HG02981 (cell line): ENCODE measurements around the gene VOPP1.
"Not testable (repeated sequence)": the region's sequence is repeated elsewhere in the genome, so short reads cannot be mapped to it uniquely, and the experiment has no call there.

Experiments
- ATAC-seq: cut with Tn5 transposase; IDR thresholded peaks from one replicate; pipeline ENCODE4 v1.9.1; 2021; ENCODE audit warnings: mild to moderate bottlenecking, moderate library complexity; ENCODE audit not compliant: unreplicated experiment

The VOPP1 gene

DNA sequence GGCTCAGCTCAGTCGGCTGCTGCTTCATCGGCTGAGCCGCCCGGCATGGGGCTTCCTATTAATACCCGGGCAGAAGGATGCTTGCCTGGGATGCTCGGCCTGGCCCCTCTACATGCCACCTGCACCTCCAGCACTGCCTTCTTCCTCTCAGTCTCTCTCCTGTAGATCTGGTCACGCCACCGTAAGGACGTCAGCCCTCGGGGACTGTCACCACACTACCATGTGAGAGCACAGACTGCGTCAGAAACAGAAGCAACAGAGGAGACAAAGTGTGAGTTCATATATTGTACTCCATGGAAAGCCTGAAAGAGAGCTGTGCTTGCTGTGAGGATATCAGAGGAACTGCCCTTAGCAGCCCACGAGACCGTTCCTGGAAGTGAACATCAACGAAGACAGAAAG lies 99.9 kb downstream of the VOPP1 start:
- ATAC-seq = not testable (repeated sequence)

DNA sequence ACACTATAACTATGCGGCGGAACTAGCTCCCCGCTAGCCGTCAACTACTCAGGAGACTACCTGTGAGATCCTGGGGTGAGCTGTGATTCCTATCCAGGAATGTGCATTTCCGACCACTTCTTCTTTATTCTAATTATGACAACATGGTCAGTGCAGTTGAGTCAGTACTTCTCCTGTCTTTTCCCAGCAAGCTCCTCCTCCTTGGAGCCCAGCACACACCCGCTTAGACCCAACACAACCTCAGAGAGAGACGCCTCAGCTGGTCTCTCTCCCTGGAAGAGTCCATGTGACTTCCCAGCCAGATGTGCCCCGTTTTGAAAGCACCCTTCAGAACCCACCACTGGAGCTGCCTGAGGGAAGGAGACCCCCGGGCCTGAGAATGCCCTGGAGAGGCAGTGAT lies 100.7 kb downstream of the VOPP1 start:
- ATAC-seq = not testable (repeated sequence)

DNA sequence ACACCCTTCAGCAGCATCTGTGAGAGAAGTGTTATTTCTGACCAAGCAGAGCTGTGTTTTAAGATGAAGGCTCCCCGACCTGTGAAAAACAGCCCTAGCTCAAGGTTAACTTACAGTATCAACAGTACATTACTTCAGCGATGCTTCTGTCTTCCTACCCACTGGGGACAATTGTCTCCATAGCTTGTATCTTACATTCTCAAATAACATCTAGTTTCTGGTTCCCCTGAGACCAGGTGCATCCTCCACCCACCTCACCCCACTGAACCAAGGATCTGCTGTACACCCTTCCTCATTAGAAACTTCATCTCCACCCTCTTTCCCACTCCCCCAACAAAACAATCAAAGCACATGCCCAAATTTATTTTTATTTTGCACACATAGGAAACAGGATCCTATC lies 102.0 kb downstream of the VOPP1 start:
- no peak for ATAC-seq

DNA sequence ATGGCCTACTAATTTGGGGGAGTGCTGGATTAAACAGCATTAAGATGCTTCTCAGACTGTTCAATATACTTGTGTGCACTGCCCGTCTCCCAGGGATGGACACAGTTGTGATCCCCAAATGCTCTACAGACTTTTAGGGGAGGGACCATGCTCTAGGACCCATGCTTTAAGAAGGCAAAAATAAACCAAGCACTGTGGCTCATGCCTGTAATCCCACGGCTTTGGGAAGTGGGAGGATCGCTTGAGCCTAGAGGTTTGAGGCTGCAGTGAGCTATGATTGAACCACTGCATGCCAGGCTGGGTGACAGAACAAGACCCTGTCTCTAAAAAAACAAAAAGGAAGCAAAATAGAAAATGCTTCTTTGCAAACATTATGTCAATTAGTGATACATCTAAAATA lies 102.6 kb downstream of the VOPP1 start:
- no peak for ATAC-seq

- ATAC-seq = no peak
These were observed 103.0 kb downstream of the VOPP1 start for GRCh38 chr7:55469271-55469681.

DNA sequence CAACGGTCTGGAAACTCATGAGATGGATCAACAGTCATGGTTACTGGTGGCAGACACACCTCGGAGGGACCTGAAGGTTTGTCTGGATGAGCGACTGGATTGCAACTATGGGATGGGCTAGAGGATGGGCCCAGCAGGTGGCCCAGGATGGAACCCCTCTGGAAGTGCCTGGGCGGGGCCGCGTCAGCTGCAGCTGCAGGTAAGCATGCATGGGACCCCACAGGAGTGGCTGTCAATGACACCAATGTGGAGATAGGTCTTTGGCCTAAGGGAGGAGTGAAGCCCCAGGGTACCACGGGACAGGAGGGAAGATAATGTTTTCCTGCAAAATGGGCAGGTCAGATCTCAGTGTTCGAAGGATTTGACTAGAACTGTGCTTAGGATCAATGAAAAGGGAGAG lies 103.8 kb downstream of the VOPP1 start:
- no peak for ATAC-seq

DNA sequence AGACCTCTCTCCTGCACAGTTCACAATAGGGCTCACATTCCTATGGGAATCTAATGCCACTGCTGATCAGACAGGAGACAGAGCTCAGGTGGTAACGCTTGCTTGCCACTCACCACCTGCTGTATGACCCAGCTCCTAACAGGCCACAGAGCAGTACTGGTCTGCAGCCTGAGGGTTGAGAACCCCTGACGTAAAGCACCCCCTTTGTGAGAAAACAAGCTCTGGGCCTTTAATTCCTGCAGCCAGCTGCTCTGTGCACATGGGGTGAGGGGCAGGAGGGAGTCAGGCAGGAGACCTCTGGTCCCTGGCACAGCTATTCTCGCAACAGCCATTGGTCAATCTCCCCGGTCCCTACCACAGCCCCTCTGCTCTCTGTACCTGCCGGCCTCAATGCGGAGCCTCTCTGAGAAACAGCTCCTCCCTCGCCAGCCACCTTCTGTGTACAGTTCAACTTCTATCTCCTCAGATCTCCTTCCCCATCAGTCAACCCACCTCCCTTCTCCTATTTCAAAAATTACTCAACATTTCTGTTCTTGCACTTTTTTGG lies 105.2 kb downstream of the VOPP1 start:
- ATAC-seq = no peak

DNA sequence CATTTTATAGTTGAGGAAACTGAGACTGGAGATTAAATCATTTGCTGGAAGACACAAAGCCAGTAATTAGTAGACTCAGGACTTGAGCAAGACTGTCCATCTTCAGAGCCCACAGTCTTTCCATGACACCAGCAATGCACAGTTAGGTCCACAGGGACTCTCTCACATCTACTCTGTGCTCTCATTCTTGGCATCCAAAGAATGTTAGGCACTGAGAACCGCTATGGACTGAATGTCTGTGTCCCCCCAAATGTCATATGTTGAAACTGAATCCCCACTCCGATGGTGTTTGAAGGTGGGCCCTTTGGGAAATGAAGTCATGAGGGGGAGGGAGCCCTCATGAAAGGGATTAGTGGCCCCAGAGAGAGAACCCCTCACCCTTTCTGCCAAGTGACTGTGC lies 106.6 kb downstream of the VOPP1 start:
- no peak for ATAC-seq

DNA sequence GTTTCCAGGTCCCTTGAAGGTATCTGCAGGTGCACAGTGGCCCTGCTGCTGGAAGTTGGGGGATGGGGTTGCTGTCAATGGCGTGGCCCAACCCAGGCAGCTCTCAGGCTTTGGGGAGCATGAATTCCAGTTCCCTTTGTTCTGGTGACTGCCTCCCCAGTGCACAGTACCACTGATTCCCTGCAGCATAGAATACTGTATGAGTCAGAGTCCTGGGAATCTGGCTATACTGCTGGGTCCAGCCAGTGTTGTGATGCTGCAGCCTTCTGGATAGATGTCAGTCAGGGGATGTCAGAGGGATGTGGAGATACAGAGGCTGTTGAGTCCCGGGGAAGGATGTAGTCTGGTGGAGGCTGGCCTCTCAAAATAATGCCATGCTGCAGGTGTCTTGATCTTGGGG lies 107.9 kb downstream of the VOPP1 start:
- no peak for ATAC-seq

- ATAC-seq = no peak
These were observed 108.5 kb downstream of the VOPP1 start for GRCh38 chr7:55463686-55464262.

- no peak for ATAC-seq
These were observed 114.0 kb downstream of the VOPP1 start for GRCh38 chr7:55458351-55458750.

- no peak for ATAC-seq
These were observed 114.5 kb downstream of the VOPP1 start for GRCh38 chr7:55457801-55458200.

GRCh38 chr7:55452971-55453370 lies 119.3 kb downstream of the VOPP1 start:
- no peak for ATAC-seq

DNA sequence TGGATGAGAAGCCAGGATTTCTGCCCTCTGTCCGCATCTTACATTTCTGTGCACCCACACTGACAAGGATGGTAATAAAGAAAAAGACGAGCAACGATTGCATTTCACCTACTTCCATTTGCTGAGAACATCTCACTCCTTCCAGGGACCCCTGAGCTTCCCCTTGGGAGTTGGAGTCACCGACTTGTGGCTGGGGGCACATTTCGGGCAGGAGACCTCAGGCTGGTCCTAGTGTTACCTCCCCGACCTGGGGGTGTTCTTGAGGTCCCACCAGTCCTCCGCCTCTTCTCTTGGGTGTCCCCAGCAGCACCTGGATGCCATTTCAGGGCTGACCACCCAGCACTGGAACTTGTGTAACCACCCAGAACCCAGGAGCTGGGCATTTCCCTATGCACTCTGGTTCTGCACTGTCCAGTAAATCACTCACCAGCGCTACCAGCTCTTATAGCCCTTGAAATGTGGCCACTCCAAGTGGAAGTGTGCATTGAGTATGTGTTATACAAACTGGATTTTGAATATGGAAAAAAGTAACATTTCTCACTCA lies 122.2 kb downstream of the VOPP1 start:
- no peak for ATAC-seq

- no peak for ATAC-seq
These were observed 122.9 kb downstream of the VOPP1 start for GRCh38 chr7:55449205-55449991.

- no peak for ATAC-seq
These were observed 123.8 kb downstream of the VOPP1 start for GRCh38 chr7:55448526-55448925.

- no peak for ATAC-seq
These were observed 127.5 kb downstream of the VOPP1 start for GRCh38 chr7:55444786-55445185.

- ATAC-seq = no peak
These were observed 130.4 kb downstream of the VOPP1 start for GRCh38 chr7:55441774-55442522.

DNA sequence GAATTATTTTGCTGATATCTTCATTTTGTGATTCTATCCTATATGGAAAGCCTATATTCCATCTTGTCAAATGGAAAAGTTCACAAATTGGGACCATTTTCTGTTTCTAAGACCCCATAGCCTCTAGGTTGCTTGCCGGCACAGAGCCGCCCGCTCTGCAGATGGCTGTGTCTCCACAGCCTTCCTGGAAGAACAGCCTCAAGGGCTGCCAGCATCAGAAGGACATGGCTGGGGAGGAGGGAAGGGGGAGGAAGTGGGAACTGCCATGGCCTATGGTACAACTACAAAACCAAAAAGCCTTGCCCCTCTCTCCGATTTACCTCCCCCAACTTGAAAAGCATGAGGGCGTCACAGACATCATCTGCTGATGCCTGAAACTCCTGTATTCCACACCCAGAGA lies 131.3 kb downstream of the VOPP1 start:
- no peak for ATAC-seq

- no peak for ATAC-seq
These were observed 132.1 kb downstream of the VOPP1 start for GRCh38 chr7:55440040-55440690.

- no peak for ATAC-seq
These were observed 132.7 kb downstream of the VOPP1 start for GRCh38 chr7:55439627-55440026.
